GM19240 (cell line): ENCODE measurements around the gene MOCOS.

Experiments used
- DNase-seq: peaks from one replicate; pipeline ENCODE4 v3.0.0; 2011; ENCODE audit warnings: low spot score; ENCODE audit not compliant: insufficient read length

The MOCOS gene

GRCh38 chr18:36303211-36303844 lies 116.0 kb downstream of the MOCOS start:
- no peak for DNase-seq

GRCh38 chr18:36304723-36305122 lies 117.4 kb downstream of the MOCOS start:
- DNase-seq: no peak

- DNase-seq: no peak
These were observed 118.1 kb downstream of the MOCOS start for GRCh38 chr18:36305375-36305774.

GRCh38 chr18:36307513-36307912 lies 120.2 kb downstream of the MOCOS start:
- no peak for DNase-seq

- DNase-seq: no peak
These were observed 121.6 kb downstream of the MOCOS start for GRCh38 chr18:36308711-36309435.

GRCh38 chr18:36309436-36310391 lies 122.4 kb downstream of the MOCOS start:
- DNase-seq: no peak

- DNase-seq: no peak
These were observed 123.8 kb downstream of the MOCOS start for GRCh38 chr18:36311026-36311570.

- no peak for DNase-seq
These were observed 125.6 kb downstream of the MOCOS start for GRCh38 chr18:36312806-36313395.

- no peak for DNase-seq
These were observed 126.8 kb downstream of the MOCOS start for GRCh38 chr18:36314098-36314497.

- no peak for DNase-seq
These were observed 127.5 kb downstream of the MOCOS start for GRCh38 chr18:36314754-36315153.

GRCh38 chr18:36315736-36316135 lies 128.4 kb downstream of the MOCOS start:
- DNase-seq: no peak

- DNase-seq: no peak
These were observed 128.9 kb downstream of the MOCOS start for GRCh38 chr18:36316246-36316645.
